Memory B cell (primary cell): ENCODE measurements around the gene MPDZ.

Source experiments
- ATAC-seq: fragments of 150-1000 bp; cut with Tn5 transposase; 2 replicates; pipeline ENCODE4 v1.10.0; 2021; ENCODE audit warnings: low read depth, mild to moderate bottlenecking, moderate library complexity
- DNase-seq, 2 donors: peaks; one replicate each; pipeline ENCODE4 v3.0.0; 2022; ENCODE audit warnings: low spot score in 2 of 2
- H3K27ac Mint-ChIP-seq: one replicate; pipeline ENCODE4 v1.8.0; 2022; ENCODE audit warnings: mild to moderate bottlenecking, moderate library complexity, mixed read lengths
- H3K27me3 Mint-ChIP-seq: one replicate; pipeline ENCODE4 v1.8.0; 2022; ENCODE audit warnings: mixed read lengths
- H3K36me3 Mint-ChIP-seq: one replicate; pipeline ENCODE4 v1.8.0; 2022; ENCODE audit warnings: mild to moderate bottlenecking, mixed read lengths
- H3K4me1 Mint-ChIP-seq: one replicate; pipeline ENCODE4 v1.8.0; 2022; ENCODE audit warnings: mixed read lengths
- H3K4me3 Mint-ChIP-seq: one replicate; pipeline ENCODE4 v1.8.0; 2022; ENCODE audit warnings: mild to moderate bottlenecking, moderate library complexity, mixed read lengths
- H3K9me3 Mint-ChIP-seq: one replicate; pipeline ENCODE4 v1.8.0; 2022; ENCODE audit warnings: mixed read lengths

MPDZ gene

DNA sequence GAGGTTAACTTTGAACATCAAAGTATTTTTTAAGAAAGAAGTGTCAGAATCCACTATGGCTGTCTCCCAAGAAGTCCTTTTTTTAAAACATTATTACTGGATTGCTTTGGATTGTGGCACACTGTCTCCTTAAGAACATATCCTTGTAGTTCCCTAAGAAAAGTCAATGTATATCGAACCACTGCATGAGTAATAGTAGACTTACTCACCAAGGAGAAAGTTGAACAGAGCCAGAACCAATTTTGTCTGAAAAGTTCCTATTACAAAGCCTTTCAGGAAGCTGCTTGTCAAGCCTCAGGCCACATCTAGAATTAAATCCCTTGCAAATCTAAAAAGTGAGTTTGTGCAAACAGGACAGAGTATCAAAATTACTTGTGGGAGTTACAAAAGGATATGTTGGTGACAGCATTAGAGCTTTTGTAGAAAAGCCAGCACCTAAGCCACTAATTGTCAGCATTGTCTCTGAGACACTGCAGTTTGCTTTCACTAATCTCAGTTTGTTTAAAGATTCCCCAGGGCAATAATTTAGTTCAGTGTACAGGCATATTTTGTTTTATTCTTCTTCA is 195.4 kb downstream of the MPDZ start:
- Mint-ChIP-seq H3K36me3 (no peaks in the 10 kb centered on the region), H3K27me3 (no peaks in the 10 kb centered on the region), H3K4me1 (no peaks in the 10 kb centered on the region), H3K27ac (no peak overlapping the region), H3K4me3 (no peak overlapping the region), H3K9me3 (peaks cover 2% of the 10 kb centered on the region)
- no peak for DNase-seq
- ATAC-seq = no peak

DNA sequence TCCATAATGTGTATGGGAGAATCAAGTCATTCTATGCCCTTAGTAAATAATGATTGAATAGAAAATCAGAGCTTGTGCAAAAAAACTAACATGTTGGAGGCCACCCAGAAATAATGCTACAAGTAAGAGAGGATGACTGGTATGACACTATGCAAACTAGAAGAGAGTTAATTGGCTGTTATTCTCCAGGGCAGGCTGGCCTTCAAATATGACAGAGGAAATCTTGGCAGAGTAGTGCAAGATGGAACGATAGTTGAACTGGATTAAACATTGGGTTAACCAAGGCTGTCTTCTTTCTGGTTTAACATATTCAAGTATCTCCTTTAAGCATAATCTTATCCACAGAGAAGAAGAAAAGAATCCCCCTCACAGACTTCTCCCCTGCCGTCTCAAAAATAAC is 196.1 kb downstream of the MPDZ start:
- ATAC-seq (no peak), DNase-seq (no peak)
- no peaks in the 10 kb centered on the region for H3K36me3 Mint-ChIP-seq
- no peaks in the 10 kb centered on the region for H3K27me3 Mint-ChIP-seq
- no peaks in the 10 kb centered on the region for H3K4me1 Mint-ChIP-seq
- no peak overlapping the region for H3K27ac Mint-ChIP-seq
- H3K4me3 Mint-ChIP-seq = no peak overlapping the region
- H3K9me3 Mint-ChIP-seq = peaks cover 2% of the 10 kb centered on the region

DNA sequence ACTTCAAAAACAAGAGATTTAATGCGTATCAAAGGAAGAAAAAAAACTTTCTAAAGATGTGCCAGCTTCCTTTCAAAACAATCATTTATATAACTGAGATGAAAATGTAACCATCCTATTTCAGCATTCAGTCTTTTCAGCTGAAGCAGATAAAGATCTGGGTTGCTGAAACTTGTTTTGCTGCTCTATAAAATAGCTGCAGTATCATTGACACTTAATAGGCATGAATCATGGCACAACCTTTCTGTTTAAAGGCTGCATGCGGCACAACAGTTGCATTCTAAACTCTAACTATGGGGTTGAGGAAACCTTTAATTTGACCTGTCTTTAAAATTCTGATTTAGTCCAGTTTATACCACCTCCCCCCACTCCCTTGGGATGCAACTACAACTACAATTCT is 196.7 kb downstream of the MPDZ start:
- ATAC-seq (no peak), DNase-seq (no peak)
- H3K27me3 Mint-ChIP-seq = no peaks in the 10 kb centered on the region
- H3K9me3 Mint-ChIP-seq = peaks cover 3% of the 10 kb centered on the region
- no peaks in the 10 kb centered on the region for H3K36me3 Mint-ChIP-seq
- no peaks in the 10 kb centered on the region for H3K4me1 Mint-ChIP-seq
- H3K27ac Mint-ChIP-seq = no peak overlapping the region
- H3K4me3 Mint-ChIP-seq = no peak overlapping the region

DNA sequence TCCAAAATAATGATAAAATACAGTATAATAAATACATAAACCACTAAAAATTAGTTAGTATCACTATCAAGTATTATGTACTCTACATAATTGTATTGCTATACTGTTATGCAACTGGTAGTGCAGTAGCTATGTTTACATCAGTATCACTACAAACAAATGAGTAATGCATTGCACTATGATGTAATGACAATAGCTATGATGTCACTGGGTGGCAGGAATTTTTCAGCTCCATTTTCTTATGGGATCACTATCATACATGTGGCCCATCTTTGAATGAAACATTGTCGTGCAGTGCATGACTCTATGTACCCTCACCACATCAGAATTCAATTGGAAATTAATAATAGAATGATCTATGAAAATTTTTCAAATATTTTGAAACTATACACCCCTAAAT is 201.3 kb downstream of the MPDZ start:
- H3K27me3 Mint-ChIP-seq = no peaks in the 10 kb centered on the region
- H3K4me3 Mint-ChIP-seq = no peak overlapping the region
- no peaks in the 10 kb centered on the region for H3K4me1 Mint-ChIP-seq
- peaks cover 5% of the 10 kb centered on the region for H3K9me3 Mint-ChIP-seq
- no peak overlapping the region for H3K27ac Mint-ChIP-seq
- ATAC-seq = no peak
- DNase-seq = no peak
- H3K36me3 Mint-ChIP-seq = no peaks in the 10 kb centered on the region

DNA sequence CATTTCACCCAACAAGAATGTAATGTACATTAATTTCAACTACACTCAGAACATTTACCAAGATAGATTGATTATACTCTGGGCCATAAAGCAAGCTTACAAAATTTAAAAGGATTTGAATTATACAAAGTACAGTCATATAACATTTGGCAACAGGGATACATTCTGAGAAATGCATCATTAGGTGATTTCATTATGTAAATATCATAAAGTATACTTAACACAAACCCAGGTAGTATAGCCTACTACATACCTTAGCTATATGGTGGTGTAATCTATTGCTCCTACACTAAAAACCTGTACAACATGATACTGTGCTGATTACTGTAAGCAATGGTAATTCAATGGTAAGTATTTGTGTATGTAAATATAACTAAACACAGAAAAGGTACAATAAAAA is 202.9 kb downstream of the MPDZ start:
- H3K4me3 Mint-ChIP-seq = no peak overlapping the region
- no peaks in the 10 kb centered on the region for H3K27me3 Mint-ChIP-seq
- ATAC-seq (no peak), DNase-seq (no peak)
- H3K9me3 Mint-ChIP-seq = peaks cover 7% of the 10 kb centered on the region
- no peaks in the 10 kb centered on the region for H3K36me3 Mint-ChIP-seq
- no peaks in the 10 kb centered on the region for H3K4me1 Mint-ChIP-seq
- H3K27ac Mint-ChIP-seq = no peak overlapping the region

DNA sequence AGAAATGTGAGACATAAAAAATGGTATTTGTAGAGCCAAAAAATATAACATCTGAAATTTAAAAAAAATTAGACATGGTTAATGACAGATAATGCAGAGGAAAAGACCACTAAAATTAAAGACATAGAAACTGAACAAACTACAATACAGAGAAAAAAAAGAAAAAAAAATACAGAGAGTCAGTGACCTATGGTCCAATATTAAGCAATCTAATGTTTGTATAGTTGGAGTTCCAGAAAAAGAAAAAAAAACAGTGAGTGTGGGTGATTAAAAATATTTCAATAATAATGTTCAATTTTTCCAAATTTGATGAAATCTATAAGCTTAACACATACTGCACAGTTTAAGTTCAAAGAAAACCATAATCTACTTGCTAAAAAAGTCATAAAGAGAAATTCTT is 207.6 kb downstream of the MPDZ start:
- Mint-ChIP-seq H3K36me3 (no peaks in the 10 kb centered on the region), H3K4me1 (no peaks in the 10 kb centered on the region), H3K4me3 (no peak overlapping the region), H3K27ac (no peak overlapping the region), H3K9me3 (peaks cover 6% of the 10 kb centered on the region), H3K27me3 (no peaks in the 10 kb centered on the region)
- no peak for ATAC-seq
- DNase-seq = no peak

DNA sequence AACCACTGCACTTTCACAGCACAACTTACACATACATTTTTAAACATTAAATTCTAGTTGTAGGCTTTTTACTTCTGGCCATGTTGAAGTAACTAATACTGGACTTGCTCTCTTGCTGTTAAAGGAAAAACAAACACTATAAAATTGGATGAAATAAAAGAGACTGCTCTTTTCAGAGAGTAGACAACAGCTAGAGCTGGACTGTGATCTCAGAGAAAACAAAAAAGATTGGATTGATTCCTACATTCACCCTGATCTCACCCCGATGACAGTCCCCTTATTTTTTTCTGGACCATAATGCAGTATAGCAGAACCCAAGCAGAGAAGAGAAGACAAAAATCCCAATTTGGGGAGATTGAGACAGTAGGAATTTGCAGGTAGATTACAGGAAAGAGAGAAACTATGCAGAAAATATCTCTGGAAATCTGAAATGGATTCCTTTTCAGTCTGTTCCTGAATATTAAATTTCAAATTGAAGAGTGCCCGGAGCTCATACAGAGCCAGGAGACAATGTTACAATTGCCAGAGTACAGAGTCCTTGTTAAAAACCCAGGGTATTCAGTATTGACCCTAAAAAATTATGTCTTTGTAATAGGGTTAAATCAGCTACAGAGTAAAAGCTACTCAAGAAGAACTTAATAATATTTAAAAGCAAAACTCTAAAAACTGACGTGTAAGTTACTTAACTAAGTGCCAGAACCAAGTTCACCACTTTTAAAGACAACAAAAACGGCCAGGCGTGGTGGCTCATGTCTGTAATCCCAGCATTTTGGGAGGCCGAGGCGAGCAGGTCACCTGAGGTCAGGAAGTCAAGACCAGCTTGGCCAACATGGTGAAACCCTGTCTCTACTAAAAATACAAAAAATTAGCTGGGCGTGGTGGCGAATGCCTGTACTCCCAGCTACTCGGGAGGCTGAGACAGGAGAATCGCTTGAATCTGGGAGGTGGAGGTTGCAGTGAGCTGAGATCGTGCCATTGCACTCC is 208.6 kb downstream of the MPDZ start:
- H3K27me3 Mint-ChIP-seq = no peaks in the 10 kb centered on the region
- no peak for ATAC-seq
- no peak overlapping the region for H3K4me3 Mint-ChIP-seq
- no peak for DNase-seq
- H3K4me1 Mint-ChIP-seq = no peaks in the 10 kb centered on the region
- H3K9me3 Mint-ChIP-seq = peaks cover 6% of the 10 kb centered on the region
- no peak overlapping the region for H3K27ac Mint-ChIP-seq
- H3K36me3 Mint-ChIP-seq = no peaks in the 10 kb centered on the region

DNA sequence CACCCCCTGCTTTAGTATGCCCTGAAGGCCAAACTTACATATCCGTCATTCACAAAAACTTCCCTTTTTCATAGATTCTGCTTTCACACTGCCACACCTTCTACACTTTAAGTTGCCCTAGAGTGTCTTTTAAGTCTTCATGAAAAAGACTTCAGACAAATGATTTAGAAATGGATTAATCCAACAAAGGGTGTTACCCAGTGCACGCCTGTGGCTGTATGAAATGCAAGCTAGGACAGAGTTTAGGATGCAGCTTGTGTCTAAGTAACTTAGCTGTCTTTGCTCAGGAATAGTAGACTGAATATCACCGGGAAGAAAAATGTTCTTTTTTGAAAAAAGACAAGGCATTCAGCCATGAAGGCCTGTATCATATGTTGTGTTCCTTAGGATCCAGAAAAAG is 210.0 kb downstream of the MPDZ start:
- H3K27ac Mint-ChIP-seq = no peak overlapping the region
- no peaks in the 10 kb centered on the region for H3K27me3 Mint-ChIP-seq
- H3K4me1 Mint-ChIP-seq = no peaks in the 10 kb centered on the region
- H3K9me3 Mint-ChIP-seq = peaks cover 6% of the 10 kb centered on the region
- DNase-seq (no peak), ATAC-seq (no peak)
- no peaks in the 10 kb centered on the region for H3K36me3 Mint-ChIP-seq
- H3K4me3 Mint-ChIP-seq = no peak overlapping the region

DNA sequence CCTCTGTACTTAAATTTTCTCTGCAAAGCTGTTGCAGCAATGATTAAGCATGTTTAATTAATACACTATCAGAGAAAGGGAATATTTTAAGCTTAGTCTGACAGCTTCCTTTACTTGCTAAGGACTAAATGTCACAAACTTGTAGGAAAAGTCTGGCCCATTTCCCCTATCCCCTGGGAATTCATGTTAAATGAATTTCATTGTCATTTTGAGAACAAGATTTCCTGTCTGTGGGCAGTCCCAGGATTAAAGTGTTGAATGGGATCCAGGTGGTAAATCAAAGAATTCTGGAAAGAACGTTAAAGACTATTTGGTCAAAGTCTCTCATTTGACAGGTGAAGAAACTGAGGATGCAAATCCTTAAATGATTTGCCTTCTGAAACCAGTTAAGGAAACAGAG is 214.8 kb downstream of the MPDZ start:
- no peaks in the 10 kb centered on the region for H3K27me3 Mint-ChIP-seq
- no peaks in the 10 kb centered on the region for H3K36me3 Mint-ChIP-seq
- no peaks in the 10 kb centered on the region for H3K4me1 Mint-ChIP-seq
- no peak overlapping the region for H3K27ac Mint-ChIP-seq
- peaks cover 10% of the 10 kb centered on the region for H3K9me3 Mint-ChIP-seq
- DNase-seq (no peak), ATAC-seq (no peak)
- H3K4me3 Mint-ChIP-seq = no peak overlapping the region

DNA sequence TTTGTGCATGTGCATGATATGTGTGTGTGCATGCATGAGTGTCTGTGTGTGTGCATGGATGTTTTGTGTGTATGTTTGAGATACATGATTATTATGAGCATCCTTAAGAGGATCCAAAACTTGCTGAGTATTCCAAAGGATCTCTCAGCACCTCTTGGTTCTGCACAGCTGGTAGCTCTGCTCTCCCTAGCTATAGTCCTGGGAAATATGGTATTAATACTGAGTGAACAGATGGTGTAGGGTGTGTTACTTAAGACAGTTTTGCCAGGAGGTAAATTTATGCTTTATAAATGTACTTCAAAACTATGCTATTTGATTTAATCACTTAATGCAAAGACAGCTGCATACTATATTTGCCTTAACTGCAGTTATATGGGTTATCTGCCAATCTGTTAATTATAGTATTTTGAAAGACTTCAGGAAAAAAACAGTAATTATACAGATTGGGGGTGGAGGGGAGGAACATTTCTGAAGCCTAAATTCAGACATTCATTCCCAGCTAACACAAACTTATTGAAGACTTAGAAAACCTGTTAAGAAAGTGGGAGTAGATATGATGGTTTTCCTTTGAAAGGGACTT is 215.5 kb downstream of the MPDZ start:
- ATAC-seq (no peak), DNase-seq (no peak)
- Mint-ChIP-seq H3K36me3 (no peaks in the 10 kb centered on the region), H3K4me3 (no peak overlapping the region), H3K9me3 (peaks cover 8% of the 10 kb centered on the region), H3K27ac (no peak overlapping the region), H3K27me3 (no peaks in the 10 kb centered on the region), H3K4me1 (no peaks in the 10 kb centered on the region)

DNA sequence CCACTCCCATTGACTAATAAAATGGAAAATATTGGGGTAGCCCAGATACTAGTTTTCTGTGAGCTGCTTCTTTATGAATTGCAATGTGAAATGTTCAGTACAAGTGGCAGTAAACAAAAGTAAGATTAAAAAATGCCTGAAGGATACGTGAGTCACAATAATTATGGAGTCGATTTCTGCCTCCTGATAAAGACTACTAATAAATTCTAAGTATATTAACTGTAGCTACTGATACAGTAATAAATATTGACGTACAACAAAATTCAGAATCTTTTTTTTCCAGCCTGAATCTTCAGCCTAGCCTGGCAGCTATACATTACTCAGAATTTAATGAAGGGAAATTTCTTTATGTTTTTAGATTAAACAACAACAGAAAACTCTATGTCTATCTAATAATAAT is 218.1 kb downstream of the MPDZ start:
- Mint-ChIP-seq H3K9me3 (peaks cover 9% of the 10 kb centered on the region), H3K4me3 (no peak overlapping the region), H3K27me3 (no peaks in the 10 kb centered on the region), H3K4me1 (no peaks in the 10 kb centered on the region), H3K27ac (no peak overlapping the region), H3K36me3 (no peaks in the 10 kb centered on the region)
- DNase-seq (no peak), ATAC-seq (no peak)
